Karpas-422 (cell line): Measurements from ENCODE around the gene AP5Z1. TPM values are rescaled to one million over a fixed set of nuclear protein-coding genes. Genes with fewer than 3 reads are reported as not detected.

Source experiments
- DNase-seq: peaks from one replicate; pipeline ENCODE4 v3.0.0-alpha.2; 2015
- H2AFZ ChIP-seq: fragments of 200-600 bp; sonication (generic); 2 replicates; pipeline ENCODE4 v1.6.1; 2014; ENCODE audit warnings: antibody characterized with exemption, low read length, mixed read lengths
- H3K27ac ChIP-seq: fragments of 200-600 bp; sonication (generic); 2 replicates; pipeline ENCODE4 v1.5.1; 2014; ENCODE audit warnings: mild to moderate bottlenecking, low read length, moderate library complexity
- H3K27me3 ChIP-seq: fragments of 200-600 bp; sonication (generic); 2 replicates; pipeline ENCODE4 v1.6.1; 2014; ENCODE audit warnings: low read length, mixed read lengths
- H3K36me3 ChIP-seq: fragments of 200-600 bp; sonication (generic); 2 replicates; pipeline ENCODE4 v1.6.1; 2014; ENCODE audit warnings: low read length, mixed read lengths; ENCODE audit not compliant: insufficient read depth
- H3K4me1 ChIP-seq: fragments of 200-600 bp; sonication (generic); 2 replicates; pipeline ENCODE4 v1.6.1; 2014; ENCODE audit warnings: mild to moderate bottlenecking, low read length, mixed read lengths
- H3K4me2 ChIP-seq: fragments of 200-600 bp; sonication (generic); 2 replicates; pipeline ENCODE4 v1.6.1; 2014; ENCODE audit warnings: low read length, low read depth, mild to moderate bottlenecking; ENCODE audit not compliant: poor library complexity, severe bottlenecking
- H3K4me3 ChIP-seq: fragments of 200-600 bp; sonication (generic); 2 replicates; pipeline ENCODE4 v1.5.1; 2014; ENCODE audit warnings: mild to moderate bottlenecking, antibody characterized with exemption, low read length, mixed read lengths
- H3K79me2 ChIP-seq: fragments of 200-600 bp; sonication (generic); 2 replicates; pipeline ENCODE4 v1.6.1; 2014; ENCODE audit warnings: mild to moderate bottlenecking, low read length, mixed read lengths
- H3K9ac ChIP-seq: fragments of 200-600 bp; sonication (generic); 2 replicates; pipeline ENCODE4 v1.6.0; 2014; ENCODE audit warnings: low read length
- H3K9me2 ChIP-seq: fragments of 200-600 bp; sonication (generic), shearing (Covaris generic); replicated peaks from 2 replicates; pipeline ENCODE4 v1.6.0; 2014; ENCODE audit warnings: mild to moderate bottlenecking, low read length, moderate library complexity; ENCODE audit not compliant: insufficient read depth
- H3K9me3 ChIP-seq: fragments of 300-700, 200-600 bp; sonication (generic); 2 replicates; pipeline ENCODE4 v1.6.1; 2014; ENCODE audit warnings: low read length, mixed read lengths
- H4K20me1 ChIP-seq: fragments of 200-600 bp; sonication (generic); 2 replicates; pipeline ENCODE4 v1.6.1; 2014; ENCODE audit warnings: mild to moderate bottlenecking, antibody characterized with exemption, low read length, low read depth; ENCODE audit not compliant: insufficient read depth
- total RNA-seq: library from RNA; depleted of rRNA; stranded (reverse); fragments of >200 nt; shearing (Covaris generic); gene quantifications from 2 replicates; pipeline ENCODE4 v1.2.3, GENCODE V29; 2014; ENCODE audit warnings: low replicate concordance; rRNA removed

The AP5Z1 gene, protein sequence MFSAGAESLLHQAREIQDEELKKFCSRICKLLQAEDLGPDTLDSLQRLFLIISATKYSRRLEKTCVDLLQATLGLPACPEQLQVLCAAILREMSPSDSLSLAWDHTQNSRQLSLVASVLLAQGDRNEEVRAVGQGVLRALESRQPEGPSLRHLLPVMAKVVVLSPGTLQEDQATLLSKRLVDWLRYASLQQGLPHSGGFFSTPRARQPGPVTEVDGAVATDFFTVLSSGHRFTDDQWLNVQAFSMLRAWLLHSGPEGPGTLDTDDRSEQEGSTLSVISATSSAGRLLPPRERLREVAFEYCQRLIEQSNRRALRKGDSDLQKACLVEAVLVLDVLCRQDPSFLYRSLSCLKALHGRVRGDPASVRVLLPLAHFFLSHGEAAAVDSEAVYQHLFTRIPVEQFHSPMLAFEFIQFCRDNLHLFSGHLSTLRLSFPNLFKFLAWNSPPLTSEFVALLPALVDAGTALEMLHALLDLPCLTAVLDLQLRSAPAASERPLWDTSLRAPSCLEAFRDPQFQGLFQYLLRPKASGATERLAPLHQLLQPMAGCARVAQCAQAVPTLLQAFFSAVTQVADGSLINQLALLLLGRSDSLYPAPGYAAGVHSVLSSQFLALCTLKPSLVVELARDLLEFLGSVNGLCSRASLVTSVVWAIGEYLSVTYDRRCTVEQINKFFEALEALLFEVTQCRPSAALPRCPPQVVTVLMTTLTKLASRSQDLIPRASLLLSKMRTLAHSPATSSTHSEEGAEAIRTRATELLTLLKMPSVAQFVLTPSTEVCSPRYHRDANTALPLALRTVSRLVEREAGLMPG
- 14.5 and 41.1 TPM in 2 replicates for total RNA-seq

DNA sequence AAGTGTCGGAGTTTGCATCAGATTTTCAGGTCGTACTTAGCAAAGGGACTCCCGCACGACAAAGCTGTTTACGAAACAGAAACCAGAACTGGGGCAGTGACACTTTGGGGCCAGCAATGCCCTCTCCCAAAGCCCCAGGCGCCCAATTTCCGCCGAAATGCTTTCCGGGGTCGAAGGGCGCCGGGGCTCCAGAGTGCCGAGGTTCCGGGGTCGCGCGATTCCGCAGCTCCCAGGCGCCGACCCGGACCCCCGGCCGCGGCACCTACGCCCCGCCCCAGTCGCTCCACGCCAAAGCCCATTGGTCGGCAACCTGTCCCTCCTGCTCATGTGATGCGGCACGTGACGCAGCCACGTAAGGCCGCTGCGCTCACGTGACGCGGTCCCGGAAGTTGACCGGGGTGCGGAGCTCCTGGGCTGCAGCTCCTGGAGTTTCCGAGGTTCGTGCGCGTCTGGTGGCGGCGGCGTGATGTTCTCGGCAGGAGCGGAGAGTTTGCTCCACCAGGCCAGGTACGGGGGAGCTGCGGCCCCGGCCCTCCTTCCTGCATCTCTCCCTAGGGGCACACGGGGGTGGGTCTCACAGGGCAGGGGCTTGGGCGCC, at the start of gene AP5Z1:
TSS of gene AP5Z1 (plus strand) at position 374 of the 598 bp plus-strand sequence. CDS start at position 467, 93 bp downstream.
- Histone ChIP-seq H3K27me3 (no peaks in the 10 kb centered on the region), H3K4me1 (peaks cover 29% of the 10 kb centered on the region), H3K4me2 (peak within 1 kb of the TSS; percentile 95), H3K4me3 (peak within 1 kb of the TSS; percentile 97), H3K27ac (peak within 1 kb of the TSS; percentile 74), H3K9me2 (no peaks in the 10 kb centered on the region), H4K20me1 (peaks cover 8% of the 10 kb centered on the region; the same call in 1 of the 2 replicates), H2AFZ (no peak within 1 kb of the TSS), H3K9ac (peak within 1 kb of the TSS; percentile 82), H3K79me2 (peaks cover 29% of the 10 kb centered on the region), H3K36me3 (no peaks in the 10 kb centered on the region), H3K9me3 (no peaks in the 10 kb centered on the region)
- peak; percentile 98 for DNase-seq

DNA sequence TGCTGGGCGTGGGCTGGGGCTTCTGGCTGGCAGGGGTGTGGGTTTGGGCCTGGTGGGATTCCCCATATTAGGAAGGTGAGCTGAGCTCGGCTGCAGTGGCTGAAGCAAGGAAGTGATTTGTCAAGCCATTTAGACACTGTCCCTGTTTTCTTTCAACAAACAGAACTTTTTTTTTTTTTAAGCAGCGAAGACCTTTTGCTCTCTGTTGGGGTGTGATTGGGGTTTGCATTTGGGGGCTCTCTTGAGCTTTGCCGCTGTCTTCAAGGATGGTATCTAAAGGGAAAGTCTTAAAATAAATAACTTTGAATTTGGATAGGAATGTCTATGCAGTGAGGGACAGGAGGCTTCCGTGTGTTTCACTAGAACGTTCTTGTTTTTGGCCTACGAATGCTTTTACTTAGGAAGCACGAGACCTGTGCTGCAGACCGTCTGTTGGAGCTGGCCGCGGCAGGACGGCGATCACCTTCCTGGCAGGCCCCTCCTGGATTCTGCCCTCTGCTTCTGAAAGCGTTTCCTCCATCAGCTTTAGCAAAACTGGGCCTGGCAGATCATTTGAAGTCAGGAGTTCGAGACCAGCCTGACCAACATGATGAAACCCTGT, 49.5 kb upstream of the AP5Z1 start:
- Histone ChIP-seq H3K27me3 (no peaks in the 10 kb centered on the region), H3K36me3 (no peaks in the 10 kb centered on the region), H3K9me3 (no peaks in the 10 kb centered on the region), H3K4me1 (peaks cover 23% of the 10 kb centered on the region), H3K4me3 (no peak overlapping the region), H4K20me1 (0 out of 2 replicates have a peak, but pooled peaks cover 3% of the 10 kb centered on the region), H3K4me2 (no peak overlapping the region), H3K9me2 (no peaks in the 10 kb centered on the region), H3K27ac (no peak overlapping the region), H2AFZ (no peak overlapping the region), H3K9ac (no peak overlapping the region), H3K79me2 (peaks cover 97% of the 10 kb centered on the region)
- no peak for DNase-seq

DNA sequence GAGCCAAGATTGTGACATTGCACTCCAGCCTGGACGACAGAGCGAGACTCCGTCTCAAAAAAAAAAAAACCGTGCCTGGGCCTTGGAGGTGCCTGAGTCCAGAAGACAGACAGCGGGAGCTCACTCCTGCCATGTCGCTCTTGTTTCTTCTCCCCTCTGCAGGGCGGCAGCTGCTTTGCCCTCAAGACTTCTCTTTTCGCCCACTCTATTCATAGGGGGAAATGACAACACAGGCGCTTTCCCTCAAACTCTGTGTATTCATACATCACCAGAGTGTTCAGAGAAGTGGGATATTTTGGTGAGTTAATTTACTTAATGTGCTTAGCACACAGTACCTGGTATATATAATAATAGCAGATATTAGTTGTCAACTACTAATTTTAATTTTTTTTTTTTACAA, 48.9 kb upstream of the AP5Z1 start:
- peaks cover 95% of the 10 kb centered on the region for H3K79me2 ChIP-seq
- H3K27me3 ChIP-seq, result no peaks in the 10 kb centered on the region
- H2AFZ ChIP-seq, result no peak overlapping the region
- no peak for DNase-seq
- peaks cover 23% of the 10 kb centered on the region for H3K4me1 ChIP-seq
- no peaks in the 10 kb centered on the region for H3K36me3 ChIP-seq
- H3K9me2 ChIP-seq, result no peaks in the 10 kb centered on the region
- H3K4me2 ChIP-seq, result no peak overlapping the region
- no peak overlapping the region for H3K4me3 ChIP-seq
- no peak overlapping the region for H3K9ac ChIP-seq
- no peak overlapping the region for H3K27ac ChIP-seq
- H4K20me1 ChIP-seq, result no peaks in the 10 kb centered on the region
- no peaks in the 10 kb centered on the region for H3K9me3 ChIP-seq

DNA sequence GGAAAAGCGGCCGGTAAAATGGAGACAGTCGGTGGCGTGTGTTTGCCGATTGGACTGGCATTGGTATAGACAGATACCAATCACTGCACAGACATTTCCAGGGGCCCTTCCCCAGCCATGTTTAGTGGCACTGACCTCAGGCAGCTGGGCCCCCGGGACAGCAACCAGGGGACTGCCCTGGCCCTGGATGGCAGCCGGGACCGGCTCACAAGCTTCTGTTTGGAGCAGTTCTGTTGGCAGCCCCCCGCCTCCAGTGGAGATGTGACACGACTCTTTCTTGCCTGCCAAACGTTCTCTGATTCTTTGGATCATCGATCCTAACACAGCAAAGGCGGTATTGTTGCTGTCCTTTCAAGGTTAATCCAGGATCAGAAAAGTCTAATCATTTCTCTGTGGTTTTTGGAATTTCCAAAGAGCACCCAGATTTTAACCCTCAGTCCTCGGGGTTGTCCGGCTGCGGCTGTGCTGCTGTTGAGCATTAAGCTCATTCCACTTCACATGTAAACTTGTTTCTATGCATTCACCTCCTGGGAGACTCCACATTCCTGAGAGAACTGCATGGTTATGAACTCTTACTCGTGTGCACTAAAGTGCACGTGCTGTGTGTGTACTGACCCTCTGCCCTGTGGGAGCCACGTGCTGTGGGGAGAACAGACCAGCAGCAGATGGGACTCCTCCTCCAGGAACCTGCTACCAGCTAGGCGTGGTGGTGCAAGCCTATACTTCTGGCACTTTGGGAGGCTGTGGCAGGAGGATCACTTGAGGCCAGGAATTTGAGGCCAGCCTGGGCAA, 47.3 kb upstream of the AP5Z1 start:
- Histone ChIP-seq H3K79me2 (peaks cover 94% of the 10 kb centered on the region), H4K20me1 (no peaks in the 10 kb centered on the region; the same call in 1 of the 2 replicates), H3K4me3 (no peak overlapping the region)

DNA sequence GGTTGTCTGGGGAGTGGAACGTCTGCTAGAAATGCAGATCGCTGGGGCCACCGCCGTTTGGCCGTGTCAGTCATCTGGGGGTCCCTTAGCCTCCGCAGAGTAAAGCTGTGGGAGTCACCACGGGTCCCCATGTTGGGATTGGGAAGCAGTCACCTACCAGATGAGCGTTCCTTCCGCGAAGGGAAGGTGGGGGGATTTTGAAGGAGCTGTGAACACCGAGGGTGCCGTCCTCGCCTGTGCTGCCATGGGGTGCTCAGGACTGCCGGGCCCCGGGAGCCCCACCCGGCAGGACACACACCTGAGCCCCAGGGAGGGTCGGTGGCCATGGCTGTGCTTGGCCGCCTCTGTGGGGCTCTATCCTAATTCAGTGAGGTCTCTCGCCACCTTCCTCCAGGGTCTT, 46.2 kb upstream of the AP5Z1 start:
- Histone ChIP-seq H2AFZ (no peak overlapping the region), H3K27ac (no peak overlapping the region), H3K36me3 (no peaks in the 10 kb centered on the region), H3K9ac (no peak overlapping the region), H3K4me1 (peaks cover 14% of the 10 kb centered on the region), H3K4me3 (no peak overlapping the region), H3K9me3 (no peaks in the 10 kb centered on the region), H4K20me1 (no peaks in the 10 kb centered on the region; the same call in 1 of the 2 replicates), H3K27me3 (no peaks in the 10 kb centered on the region), H3K9me2 (no peaks in the 10 kb centered on the region), H3K79me2 (peaks cover 94% of the 10 kb centered on the region), H3K4me2 (no peak overlapping the region)
- DNase-seq, result no peak

More for the DNA sequence above, 47.3 kb upstream of the AP5Z1 start:
- H3K27me3 ChIP-seq, result no peaks in the 10 kb centered on the region
- no peaks in the 10 kb centered on the region for H3K9me3 ChIP-seq
- no peaks in the 10 kb centered on the region for H3K9me2 ChIP-seq
- H3K4me1 ChIP-seq, result peaks cover 23% of the 10 kb centered on the region
- H3K9ac ChIP-seq, result no peak overlapping the region
- no peak overlapping the region for H3K27ac ChIP-seq
- H2AFZ ChIP-seq, result no peak overlapping the region
- H3K36me3 ChIP-seq, result no peaks in the 10 kb centered on the region
- DNase-seq, result no peak
- no peak overlapping the region for H3K4me2 ChIP-seq

DNA sequence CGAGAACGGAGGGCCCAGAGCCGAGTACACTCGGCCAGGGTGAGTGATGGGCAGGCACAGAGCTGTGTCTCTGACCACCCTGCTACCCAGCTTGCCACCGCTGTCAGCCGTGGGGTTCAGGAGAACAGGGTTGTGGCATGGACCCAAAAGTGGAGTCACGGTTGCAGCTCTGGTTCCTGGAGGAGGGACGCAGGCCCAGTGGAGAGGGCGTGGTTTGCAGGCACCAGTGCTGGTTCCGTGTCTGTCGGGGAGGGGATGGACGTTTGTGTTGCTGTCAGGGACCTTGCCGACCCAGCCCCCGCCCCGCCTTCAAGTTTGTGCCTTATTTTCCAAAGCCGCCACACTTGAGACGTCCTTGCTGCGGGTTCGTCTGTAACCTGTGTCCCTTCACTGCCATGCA, 45.1 kb upstream of the AP5Z1 start:
- H3K4me1 ChIP-seq, result peaks cover 3% of the 10 kb centered on the region
- no peaks in the 10 kb centered on the region; the same call in 1 of the 2 replicates for H4K20me1 ChIP-seq
- H3K27ac ChIP-seq, result no peak overlapping the region

DNA sequence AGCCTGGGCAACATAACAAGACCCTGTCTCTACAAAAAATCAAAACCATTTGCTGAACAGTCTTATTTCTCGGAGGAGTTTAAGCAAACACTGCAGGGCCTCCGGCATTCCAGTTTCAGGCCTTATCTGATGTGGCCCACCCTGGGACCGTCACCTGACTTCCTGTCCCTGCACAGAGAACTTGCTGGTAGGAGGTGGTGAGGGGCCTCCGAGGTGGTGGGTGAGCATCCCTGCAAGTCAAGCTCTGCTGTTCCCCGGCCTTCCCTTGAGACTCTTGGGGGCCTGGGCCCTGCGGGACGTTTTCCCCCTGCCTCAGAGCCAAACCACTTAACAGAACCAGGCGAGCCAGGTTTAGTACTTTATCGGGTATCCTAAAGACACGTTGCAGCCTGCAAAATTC, 44.5 kb upstream of the AP5Z1 start:
- H2AFZ ChIP-seq, result no peak overlapping the region
- DNase-seq, result no peak
- H3K27me3 ChIP-seq, result no peaks in the 10 kb centered on the region
- no peaks in the 10 kb centered on the region for H3K4me1 ChIP-seq
- H3K4me2 ChIP-seq, result no peak overlapping the region
- no peaks in the 10 kb centered on the region; the same call in 1 of the 2 replicates for H4K20me1 ChIP-seq
- no peaks in the 10 kb centered on the region for H3K36me3 ChIP-seq
- H3K9me3 ChIP-seq, result no peaks in the 10 kb centered on the region
- no peaks in the 10 kb centered on the region for H3K9me2 ChIP-seq
- peaks cover 92% of the 10 kb centered on the region for H3K79me2 ChIP-seq
- no peak overlapping the region for H3K9ac ChIP-seq
- no peak overlapping the region for H3K4me3 ChIP-seq
- no peak overlapping the region for H3K27ac ChIP-seq

More for the DNA sequence above, 45.1 kb upstream of the AP5Z1 start:
- Histone ChIP-seq H3K4me3 (no peak overlapping the region), H3K79me2 (peaks cover 94% of the 10 kb centered on the region), H3K9ac (no peak overlapping the region), H3K27me3 (no peaks in the 10 kb centered on the region), H3K9me2 (no peaks in the 10 kb centered on the region), H3K36me3 (no peaks in the 10 kb centered on the region), H3K9me3 (no peaks in the 10 kb centered on the region), H3K4me2 (no peak overlapping the region), H2AFZ (no peak overlapping the region)
- no peak for DNase-seq
